BJ (cell line): ENCODE results near the gene DUOX1. TPM values are rescaled to one million over a fixed set of nuclear protein-coding genes. Genes with fewer than 3 reads are reported as not detected.

Experiments used
- CTCF ChIA-PET: fragments of 350-600 bp; formaldehyde crosslinking; extraction: SDS; loops from one replicate; lab custom pipeline; 2021; ENCODE audit warnings: antibody characterized with exemption, inconsistent platforms; lab: Yijun Ruan, JAX
- POLR2A ChIA-PET: fragments of 300-600 bp; sonication (Branson Sonifier 250); formaldehyde crosslinking; extraction: SDS; loops from one replicate; lab custom pipeline; 2021; ENCODE audit warnings: antibody characterized with exemption; lab: Charles Lee
- DNase-seq: peaks from one replicate; pipeline ENCODE4 v3.0.0-alpha.2; 2011; ENCODE audit warnings: low read depth
- H3K27me3 ChIP-seq: 2 replicates; pipeline ENCODE4 v1.6.0; 2011; ENCODE audit warnings: low read length; ENCODE audit not compliant: control insufficient read depth, insufficient read depth
- H3K36me3 ChIP-seq: 2 replicates; pipeline ENCODE4 v1.5.1; 2011; ENCODE audit warnings: low read length; ENCODE audit not compliant: control insufficient read depth, insufficient read depth
- H3K4me3 ChIP-seq: 2 replicates; pipeline ENCODE4 v1.5.1; 2011; ENCODE audit warnings: low read depth, mild to moderate bottlenecking, control low read depth, low read length
- polyA plus RNA-seq: library from polyadenylated mRNA; depleted of rRNA; stranded (reverse); fragments of >200 nt; gene quantifications from 2 replicates; pipeline ENCODE4 v1.2.3, GENCODE V29; 2011
- TF ChIP-seq, protein P1 (sequence below): IDR thresholded peaks from 2 replicates; pipeline ENCODE4 v1.5.1; 2011; ENCODE audit warnings: low read depth, mild to moderate bottlenecking, control low read depth, inconsistent platforms, low read length, moderate library complexity; ENCODE audit not compliant: insufficient read depth

DUOX1 gene
- polyA plus RNA-seq, 1 experiment = 0.09 TPM

DNA sequence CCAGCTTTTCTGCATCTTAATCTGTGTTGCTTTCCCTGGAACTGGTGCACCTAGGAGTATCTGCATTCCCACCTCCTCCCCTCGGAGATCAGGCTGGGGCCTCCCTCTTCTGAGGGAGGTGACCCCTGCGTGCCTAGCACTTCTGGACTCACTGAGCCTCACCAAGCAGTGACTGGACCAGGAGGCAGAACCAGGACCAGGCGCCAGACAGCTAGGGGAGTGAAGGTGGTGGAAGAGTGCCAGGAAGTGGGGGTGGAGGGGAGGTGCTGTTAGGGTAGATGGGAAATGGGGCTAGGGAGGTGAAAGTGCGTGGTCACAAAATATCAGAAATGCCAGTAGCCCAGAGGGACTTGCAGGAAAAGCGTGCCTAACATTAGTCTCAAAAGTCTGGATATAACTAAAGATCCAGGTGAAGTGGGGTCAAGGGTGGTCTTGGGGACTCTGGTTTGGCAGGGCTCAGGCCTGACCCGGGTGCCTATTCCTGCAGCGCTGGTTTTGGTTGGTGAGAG, 14.4 kb upstream of the DUOX1 start:
- Histone ChIP-seq H3K4me3 (no peak overlapping the region), H3K27me3 (peaks cover 52% of the 10 kb centered on the region), H3K36me3 (no peaks in the 10 kb centered on the region)
- POLR2A ChIA-PET = no interaction called here
- CTCF ChIA-PET = interaction anchor here (1.6 to 3.4 kb wide), 2 partner anchors 11 kb away, joined by 10 to 29 read pairs; no protein-coding TSS in a partner anchor
- TF ChIP-seq, protein P1, sequence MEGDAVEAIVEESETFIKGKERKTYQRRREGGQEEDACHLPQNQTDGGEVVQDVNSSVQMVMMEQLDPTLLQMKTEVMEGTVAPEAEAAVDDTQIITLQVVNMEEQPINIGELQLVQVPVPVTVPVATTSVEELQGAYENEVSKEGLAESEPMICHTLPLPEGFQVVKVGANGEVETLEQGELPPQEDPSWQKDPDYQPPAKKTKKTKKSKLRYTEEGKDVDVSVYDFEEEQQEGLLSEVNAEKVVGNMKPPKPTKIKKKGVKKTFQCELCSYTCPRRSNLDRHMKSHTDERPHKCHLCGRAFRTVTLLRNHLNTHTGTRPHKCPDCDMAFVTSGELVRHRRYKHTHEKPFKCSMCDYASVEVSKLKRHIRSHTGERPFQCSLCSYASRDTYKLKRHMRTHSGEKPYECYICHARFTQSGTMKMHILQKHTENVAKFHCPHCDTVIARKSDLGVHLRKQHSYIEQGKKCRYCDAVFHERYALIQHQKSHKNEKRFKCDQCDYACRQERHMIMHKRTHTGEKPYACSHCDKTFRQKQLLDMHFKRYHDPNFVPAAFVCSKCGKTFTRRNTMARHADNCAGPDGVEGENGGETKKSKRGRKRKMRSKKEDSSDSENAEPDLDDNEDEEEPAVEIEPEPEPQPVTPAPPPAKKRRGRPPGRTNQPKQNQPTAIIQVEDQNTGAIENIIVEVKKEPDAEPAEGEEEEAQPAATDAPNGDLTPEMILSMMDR = no peak
- no peak for DNase-seq

DNA sequence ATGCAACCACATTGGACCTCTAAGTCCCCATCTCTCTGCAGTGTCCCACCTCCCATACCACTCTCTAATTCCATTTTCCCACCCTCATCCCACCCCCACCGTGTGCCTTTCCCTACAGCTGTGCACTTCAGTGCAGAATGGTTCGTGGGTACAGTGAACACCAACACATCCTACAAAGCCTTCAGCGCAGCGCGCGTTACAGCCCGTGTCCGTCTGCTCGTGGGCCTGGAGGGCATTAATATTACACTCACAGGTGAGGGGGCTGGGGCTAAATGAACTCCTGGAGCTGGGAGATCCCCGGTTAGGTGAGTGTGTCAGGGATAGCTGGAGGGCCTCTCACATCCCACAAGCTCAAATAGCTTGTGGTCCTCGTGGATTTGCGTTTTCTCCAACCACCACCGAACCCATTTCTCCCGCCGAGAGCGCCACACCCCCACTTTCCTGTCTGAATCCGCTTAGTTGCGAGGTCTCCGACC, 13.8 kb upstream of the DUOX1 start:
- TF ChIP-seq, protein P1 = no peak
- CTCF ChIA-PET = interaction anchor here (3.4 kb wide), 1 partner anchor 11 kb away, joined by 29 read pairs; no protein-coding TSS in a partner anchor
- Histone ChIP-seq H3K27me3 (peaks cover 52% of the 10 kb centered on the region), H3K4me3 (no peak overlapping the region), H3K36me3 (no peaks in the 10 kb centered on the region)
- DNase-seq = no peak
- POLR2A ChIA-PET = no interaction called here

DNA sequence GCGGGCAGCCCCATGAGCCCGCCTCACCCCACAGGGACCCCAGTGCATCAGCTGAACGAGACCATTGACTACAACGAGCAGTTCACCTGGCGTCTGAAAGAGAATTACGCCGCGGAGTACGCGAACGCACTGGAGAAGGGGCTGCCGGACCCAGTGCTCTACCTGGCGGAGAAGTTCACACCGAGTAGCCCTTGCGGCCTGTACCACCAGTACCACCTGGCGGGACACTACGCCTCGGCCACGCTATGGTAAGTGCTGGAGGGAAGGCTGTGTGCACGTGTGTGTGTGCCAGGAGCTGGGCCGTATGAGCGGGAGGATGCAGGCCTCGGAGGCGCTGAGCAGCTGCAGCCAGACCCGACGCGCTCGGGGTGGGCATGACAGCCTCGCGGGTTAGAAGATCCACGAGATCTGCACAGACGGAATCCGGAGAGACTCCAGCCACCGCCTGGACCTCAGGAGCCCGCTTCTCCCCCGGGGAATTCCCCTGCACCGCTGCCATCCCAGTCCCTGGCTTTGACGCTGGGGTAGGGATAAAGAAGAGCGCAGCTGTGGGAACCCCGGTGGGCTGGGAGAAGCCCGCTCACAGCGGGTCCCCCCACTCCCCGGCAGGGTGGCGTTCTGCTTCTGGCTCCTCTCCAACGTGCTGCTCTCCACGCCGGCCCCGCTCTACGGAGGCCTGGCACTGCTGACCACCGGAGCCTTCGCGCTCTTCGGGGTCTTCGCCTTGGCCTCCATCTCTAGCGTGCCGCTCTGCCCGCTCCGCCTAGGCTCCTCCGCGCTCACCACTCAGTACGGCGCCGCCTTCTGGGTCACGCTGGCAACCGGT, 13.1 kb upstream of the DUOX1 start:
- no peak overlapping the region for H3K4me3 ChIP-seq
- no peaks in the 10 kb centered on the region for H3K36me3 ChIP-seq
- TF ChIP-seq, protein P1 = no peak
- H3K27me3 ChIP-seq = peaks cover 52% of the 10 kb centered on the region
- POLR2A ChIA-PET = no interaction called here
- CTCF ChIA-PET = interaction anchor here (2.6 to 3.4 kb wide), 2 partner anchors 10 to 21 kb away, joined by 29 to 33 read pairs; no protein-coding TSS in a partner anchor
- no peak for DNase-seq

DNA sequence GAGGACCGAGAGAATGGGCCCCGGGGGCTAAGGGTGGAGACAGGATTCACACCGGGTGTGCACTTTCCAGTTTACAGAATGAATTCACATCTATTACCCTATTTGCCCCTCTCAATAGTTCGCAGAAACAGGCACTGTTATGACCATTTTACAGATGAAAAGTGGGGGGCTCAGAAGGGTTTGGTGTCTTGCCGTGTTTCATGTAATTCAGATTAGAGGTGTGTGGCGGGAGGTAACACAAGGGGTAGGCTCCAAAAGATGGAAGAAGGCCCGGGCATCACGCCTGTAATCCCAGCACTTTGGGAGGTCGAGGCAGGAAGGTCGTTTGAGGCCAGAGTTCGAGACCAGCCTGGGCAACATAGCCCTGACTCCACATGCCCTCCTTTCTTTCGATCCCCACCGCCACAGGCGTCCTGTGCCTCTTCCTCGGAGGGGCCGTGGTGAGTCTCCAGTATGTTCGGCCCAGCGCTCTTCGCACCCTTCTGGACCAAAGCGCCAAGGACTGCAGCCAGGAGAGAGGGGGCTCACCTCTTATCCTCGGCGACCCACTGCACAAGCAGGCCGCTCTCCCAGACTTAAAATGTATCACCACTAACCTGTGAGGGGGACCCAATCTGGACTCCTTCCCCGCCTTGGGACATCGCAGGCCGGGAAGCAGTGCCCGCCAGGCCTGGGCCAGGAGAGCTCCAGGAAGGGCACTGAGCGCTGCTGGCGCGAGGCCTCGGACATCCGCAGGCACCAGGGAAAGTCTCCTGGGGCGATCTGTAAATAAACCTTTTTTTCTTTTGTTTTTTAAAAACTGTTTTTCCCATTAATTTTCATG, 12.3 kb upstream of the DUOX1 start:
- no peak for DNase-seq
- H3K4me3 ChIP-seq = no peak overlapping the region
- CTCF ChIA-PET = interaction anchor here (0.6 to 3.4 kb wide), 36 partner anchors 8 to 265 kb away, joined by 3 to 33 read pairs (median 5); partner anchors contain the start of genes DUOX1 and DUOXA1
- POLR2A ChIA-PET = interaction anchor here (0.6 kb wide), 1 partner anchor 389 kb away, joined by 4 read pairs; no protein-coding TSS in a partner anchor
- H3K27me3 ChIP-seq = peaks cover 44% of the 10 kb centered on the region
- TF ChIP-seq, protein P1 = no peak
- no peaks in the 10 kb centered on the region for H3K36me3 ChIP-seq
